ENCODE data around the gene GNPTG.

The GNPTG gene

GRCh38 chr16:1316033-1316405 is 35.7 kb upstream of the GNPTG start:
- no peak for TF ChIP-seq CTCF (IDR thresholded peaks at IDR 0.05; ENCODE audit: low read depth, low read length)
- no peak for TF ChIP-seq POLR2A (IDR thresholded peaks at IDR 0.05; ENCODE audit: extremely low read depth, insufficient read length)
- TF ChIP-seq MAX (IDR thresholded peaks at IDR 0.05; ENCODE audit: low read depth, low read length) = no peak
- no peak for TF ChIP-seq MYC (IDR thresholded peaks at IDR 0.05; ENCODE audit: low read depth, low read length)

GRCh38 chr16:1317479-1318267 is 34.1 kb upstream of the GNPTG start:
- TF ChIP-seq MYC (IDR thresholded peaks at IDR 0.05; ENCODE audit: low read depth, low read length) (no peak), POLR2A (IDR thresholded peaks at IDR 0.05; ENCODE audit: extremely low read depth, insufficient read length) (no peak), MAX (IDR thresholded peaks at IDR 0.05; ENCODE audit: low read depth, low read length) (no peak), CTCF (IDR thresholded peaks at IDR 0.05; ENCODE audit: low read depth, low read length) (no peak)
- H3K4me3 ChIP-seq (ENCODE audit: low read depth, low read length) = no peak overlapping the region
- no peak for DNase-seq (ENCODE audit: low read depth)

More at GRCh38 chr16:1316033-1316405, 35.7 kb upstream of the GNPTG start:
- no peak overlapping the region for H3K4me3 ChIP-seq (ENCODE audit: low read depth, low read length)
- no peak for DNase-seq (ENCODE audit: low read depth)

- no peak for DNase-seq (ENCODE audit: low read depth)
- no peak overlapping the region for H3K4me3 ChIP-seq (ENCODE audit: low read depth, low read length)
- TF ChIP-seq MAX (IDR thresholded peaks at IDR 0.05; ENCODE audit: low read depth, low read length) (no peak), MYC (IDR thresholded peaks at IDR 0.05; ENCODE audit: low read depth, low read length) (no peak), CTCF (IDR thresholded peaks at IDR 0.05; ENCODE audit: low read depth, low read length) (no peak), POLR2A (IDR thresholded peaks at IDR 0.05; ENCODE audit: extremely low read depth, insufficient read length) (no peak)
Observed at GRCh38 chr16:1318268-1318545, 33.5 kb upstream of the GNPTG start.

- TF ChIP-seq MYC (IDR thresholded peaks at IDR 0.05; ENCODE audit: low read depth, low read length) = no peak
- TF ChIP-seq CTCF (IDR thresholded peaks at IDR 0.05; ENCODE audit: low read depth, low read length) = no peak
- DNase-seq (ENCODE audit: low read depth) = no peak
- H3K4me3 ChIP-seq (ENCODE audit: low read depth, low read length) = no peak overlapping the region
Observed at GRCh38 chr16:1319041-1319440, 32.7 kb upstream of the GNPTG start.

GRCh38 chr16:1320097-1320496 is 31.6 kb upstream of the GNPTG start:
- TF ChIP-seq MAX (IDR thresholded peaks at IDR 0.05; ENCODE audit: low read depth, low read length) (no peak), CTCF (IDR thresholded peaks at IDR 0.05; ENCODE audit: low read depth, low read length) (no peak), MYC (IDR thresholded peaks at IDR 0.05; ENCODE audit: low read depth, low read length) (no peak), POLR2A (IDR thresholded peaks at IDR 0.05; ENCODE audit: extremely low read depth, insufficient read length) (no peak)
- H3K4me3 ChIP-seq (ENCODE audit: low read depth, low read length) = no peak overlapping the region
- DNase-seq (ENCODE audit: low read depth) = no peak
